Measurements from ENCODE around the gene KRTAP20-2. TPM values are rescaled to one million over a fixed set of nuclear protein-coding genes. Genes with fewer than 3 reads are reported as not detected.

Gene KRTAP20-2
- not detected for total RNA-seq

- DNase-seq (ENCODE audit: low spot score in 2 of 2): no peak
- no peak for FAIRE-seq
Observed at GRCh38 chr21:30634906-30635305, at the start of gene KRTAP20-2. Gene KRTAP20-2 (plus strand): TSS chr21:30635206. CDS start chr21:30635264, 58 bp downstream.

- FAIRE-seq (no peak), DNase-seq (ENCODE audit: low spot score in 2 of 2) (no peak)
Observed at GRCh38 chr21:30590297-30590696, 44.7 kb upstream of the KRTAP20-2 start, which contains the start of gene KRTAP22-2. Gene KRTAP22-2 (minus strand): TSS chr21:30590397.

- no peak for FAIRE-seq
- no peak for DNase-seq (ENCODE audit: low spot score in 2 of 2)
Observed at GRCh38 chr21:30592140-30592539, 42.9 kb upstream of the KRTAP20-2 start, which contains the start of gene KRTAP6-3. Gene KRTAP6-3 (plus strand): TSS chr21:30592440. CDS start chr21:30592446, 6 bp downstream.

GRCh38 chr21:30598802-30599201 lies 36.2 kb upstream of the KRTAP20-2 start, which contains the start of gene KRTAP6-2:
Gene KRTAP6-2 (minus strand): TSS chr21:30598902. CDS start chr21:30598874, 28 bp downstream.
- DNase-seq (ENCODE audit: low spot score in 2 of 2) (no peak), FAIRE-seq (no peak)

- DNase-seq (ENCODE audit: low spot score in 2 of 2) (no peak), FAIRE-seq (no peak)
Observed at GRCh38 chr21:30600787-30601186, 34.2 kb upstream of the KRTAP20-2 start, which contains the start of gene KRTAP22-1. Gene KRTAP22-1 (plus strand): TSS chr21:30601087.

- no peak for DNase-seq (ENCODE audit: low spot score in 2 of 2)
- no peak for FAIRE-seq
Observed at GRCh38 chr21:30605968-30606367, 29.0 kb upstream of the KRTAP20-2 start.

- DNase-seq (ENCODE audit: low spot score in 2 of 2): no peak
- no peak for FAIRE-seq
Observed at GRCh38 chr21:30612132-30612531, 22.9 kb upstream of the KRTAP20-2 start.

- FAIRE-seq: no peak
- DNase-seq (ENCODE audit: low spot score in 2 of 2): no peak
Observed at GRCh38 chr21:30613836-30614235, 21.2 kb upstream of the KRTAP20-2 start, which contains the start of gene KRTAP6-1. Gene KRTAP6-1 (minus strand): TSS chr21:30613930. CDS start chr21:30613904, 26 bp downstream.

GRCh38 chr21:30615199-30615598 lies 19.8 kb upstream of the KRTAP20-2 start:
- no peak for DNase-seq (ENCODE audit: low spot score in 2 of 2)
- FAIRE-seq: no peak

GRCh38 chr21:30616125-30616524 lies 18.9 kb upstream of the KRTAP20-2 start, which contains the start of gene KRTAP20-1:
Gene KRTAP20-1 (plus strand): TSS chr21:30616425. CDS start chr21:30616455, 30 bp downstream.
- no peak for FAIRE-seq
- DNase-seq (ENCODE audit: low spot score in 2 of 2): no peak

- FAIRE-seq: no peak
- DNase-seq (ENCODE audit: low spot score in 2 of 2): no peak
Observed at GRCh38 chr21:30620080-30620479, 14.9 kb upstream of the KRTAP20-2 start.

- FAIRE-seq: no peak
Observed at GRCh38 chr21:30620522-30620921, 14.5 kb upstream of the KRTAP20-2 start, which contains the start of gene KRTAP20-4. Gene KRTAP20-4 (plus strand): TSS chr21:30620627.

GRCh38 chr21:30623362-30623761 lies 11.6 kb upstream of the KRTAP20-2 start:
- DNase-seq (ENCODE audit: low spot score in 2 of 2): no peak
- FAIRE-seq: no peak

More at GRCh38 chr21:30620522-30620921, 14.5 kb upstream of the KRTAP20-2 start, which contains the start of gene KRTAP20-4:
- DNase-seq (ENCODE audit: low spot score in 2 of 2): no peak

GRCh38 chr21:30625449-30626165 lies 9.4 kb upstream of the KRTAP20-2 start:
- FAIRE-seq (no peak), DNase-seq (ENCODE audit: low spot score in 2 of 2) (no peak)

GRCh38 chr21:30628109-30628508 lies 6.9 kb upstream of the KRTAP20-2 start:
- DNase-seq (ENCODE audit: low spot score in 2 of 2) (no peak), FAIRE-seq (no peak)

- no peak for FAIRE-seq
- DNase-seq (ENCODE audit: low spot score in 2 of 2): no peak
Observed at GRCh38 chr21:30629200-30629599, 5.8 kb upstream of the KRTAP20-2 start.

- FAIRE-seq (no peak), DNase-seq (ENCODE audit: low spot score in 2 of 2) (no peak)
Observed at GRCh38 chr21:30638686-30639085, 3.7 kb downstream of the KRTAP20-2 start.

GRCh38 chr21:30642564-30642963 lies 7.6 kb downstream of the KRTAP20-2 start, which contains the start of gene KRTAP20-3:
Gene KRTAP20-3 (plus strand): TSS chr21:30642864.
- DNase-seq (ENCODE audit: low spot score in 2 of 2): no peak
- FAIRE-seq: no peak

GRCh38 chr21:30646904-30647414 lies 12.0 kb downstream of the KRTAP20-2 start:
- DNase-seq (ENCODE audit: low spot score in 2 of 2) (no peak), FAIRE-seq (no peak)

GRCh38 chr21:30652891-30653290 lies 17.9 kb downstream of the KRTAP20-2 start:
- DNase-seq (ENCODE audit: low spot score in 2 of 2): no peak
- FAIRE-seq: no peak

- FAIRE-seq (no peak), DNase-seq (ENCODE audit: low spot score in 2 of 2) (no peak)
Observed at GRCh38 chr21:30668776-30669175, 33.8 kb downstream of the KRTAP20-2 start.

Measured in frontal cortex (tissue), 4 donors.